Fibroblast of lung (primary cell): ENCODE data around the gene GABRG3. TPM values are rescaled to one million over a fixed set of nuclear protein-coding genes. Genes with fewer than 3 reads are reported as not detected.
"Not testable (repeated sequence)": the region's sequence is repeated elsewhere in the genome, so short reads cannot be mapped to it uniquely, and the experiment has no call there.

ENCODE experiments used
- DNase-seq, 2 donors: peaks; one replicate each; pipeline versions ENCODE4 v3.0.0 to v3.0.0-alpha.2; 2010; ENCODE audit warnings: low read depth in 2 of 2
- H2AFZ ChIP-seq: 2 replicates; pipeline ENCODE4 v1.5.1; 2012; ENCODE audit warnings: low read length, control low read depth, inconsistent platforms
- H3K27ac ChIP-seq: 2 replicates; pipeline ENCODE4 v1.5.1; 2011; ENCODE audit warnings: low read length, control low read depth; ENCODE audit not compliant: insufficient read depth
- H3K27me3 ChIP-seq: 2 replicates; pipeline ENCODE4 v1.5.1; 2011; ENCODE audit warnings: mild to moderate bottlenecking, low read length; ENCODE audit not compliant: control insufficient read depth, insufficient read depth
- H3K36me3 ChIP-seq: 2 replicates; pipeline ENCODE4 v1.5.1; 2011; ENCODE audit warnings: low read length; ENCODE audit not compliant: control insufficient read depth, insufficient read depth
- H3K4me1 ChIP-seq: 2 replicates; pipeline ENCODE4 v1.5.1; 2011; ENCODE audit warnings: low read length; ENCODE audit not compliant: control insufficient read depth, insufficient read depth; ENCODE audit errors: extremely low read depth
- H3K4me2 ChIP-seq: 2 replicates; pipeline ENCODE4 v1.5.1; 2011; ENCODE audit warnings: low read length, control low read depth; ENCODE audit not compliant: insufficient read depth; ENCODE audit errors: extremely low read depth
- H3K4me3 ChIP-seq, 4 experiments: fragments of 200-600 bp in 1 of 4; sonication (generic) in 1 of 4; replicated peaks in 1 of 4; 2 replicates each; pipeline ENCODE4 v1.5.1; 2011 to 2016; ENCODE audit warnings: low read length in 4 of 4, low read depth in 3 of 4, mild to moderate bottlenecking in 3 of 4, control low read depth in 2 of 4, inconsistent platforms in 1 of 4, mixed read lengths in 1 of 4; ENCODE audit not compliant: insufficient read depth in 1 of 4; ENCODE audit errors: control extremely low read depth in 1 of 4
- H3K79me2 ChIP-seq: 2 replicates; pipeline ENCODE4 v1.5.1; 2012; ENCODE audit warnings: mild to moderate bottlenecking, low read length, inconsistent platforms; ENCODE audit not compliant: control insufficient read depth, insufficient read depth
- H3K9ac ChIP-seq: 2 replicates; pipeline ENCODE4 v1.5.1; 2011; ENCODE audit warnings: mild to moderate bottlenecking, low read length, control low read depth; ENCODE audit not compliant: insufficient read depth
- H3K9me3 ChIP-seq: 2 replicates; pipeline ENCODE4 v1.5.1; 2012; ENCODE audit warnings: low read depth, low read length; ENCODE audit not compliant: control insufficient read depth, insufficient read depth
- H4K20me1 ChIP-seq: 2 replicates; pipeline ENCODE4 v1.5.1; 2011; ENCODE audit warnings: low read length; ENCODE audit not compliant: control insufficient read depth, insufficient read depth; ENCODE audit errors: extremely low read depth
- EZH2 ChIP-seq: IDR thresholded peaks from 2 replicates; pipeline ENCODE4 v1.5.1; 2012; ENCODE audit warnings: low read length, control low read depth, mild to moderate bottlenecking; ENCODE audit errors: missing control alignments
- polyA plus RNA-seq, 2 donors: library from polyadenylated mRNA; depleted of rRNA in 1 of 2; stranded (reverse) in 1 of 2; unstranded in 1 of 2; fragments of >200 nt; gene quantifications; 2 replicates each; pipeline ENCODE4 v1.2.1, GENCODE V29; 2011 to 2012; ENCODE audit warnings: missing spikeins in 1 of 2
- total RNA-seq: library from RNA; depleted of rRNA; stranded (reverse); fragments of >200 nt; gene quantifications from 2 replicates; pipeline ENCODE4 v1.2.1, GENCODE V29; 2014
- TF ChIP-seq, protein P1 (sequence below), 2 donors: IDR thresholded peaks in 1 of 2; conservative IDR thresholded peaks in 1 of 2; 1 replicate in 1 of 2; 2 replicates in 1 of 2; pipeline ENCODE4 v1.5.1; 2011 to 2012; ENCODE audit warnings: low read length in 2 of 2, control low read depth in 1 of 2, inconsistent platforms in 1 of 2, low read depth in 1 of 2, mild to moderate bottlenecking in 1 of 2

Gene GABRG3
- total and polyA plus RNA-seq, 2 donors (not counting 1 experiment from before 2014, with no cell fraction given), result not detected

DNA sequence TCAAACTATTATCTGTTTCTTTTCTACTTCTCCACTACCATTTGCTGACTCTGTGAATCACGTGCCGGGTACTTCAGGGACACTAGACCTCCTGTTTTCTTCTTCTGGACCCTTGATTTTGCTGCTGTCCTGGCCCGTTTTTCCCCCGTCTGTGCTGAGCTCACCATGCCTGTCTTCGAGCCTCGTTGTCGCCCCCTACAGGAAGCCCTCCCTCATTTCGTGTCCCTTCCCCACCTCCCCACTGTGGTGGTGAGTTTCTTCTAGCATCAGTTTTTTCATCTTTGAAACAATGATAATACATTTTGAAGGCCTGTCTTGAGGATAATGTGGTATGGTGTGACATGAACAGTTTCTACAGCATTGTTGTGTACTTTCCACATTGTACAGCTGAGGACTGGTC is 12.8 kb downstream of the GABRG3 start:
- no peaks in the 10 kb centered on the region for H4K20me1 ChIP-seq
- no peaks in the 10 kb centered on the region for H3K79me2 ChIP-seq
- H3K4me3 ChIP-seq, result no peak overlapping the region
- no peaks in the 10 kb centered on the region for H3K36me3 ChIP-seq
- H3K27me3 ChIP-seq, result no peaks in the 10 kb centered on the region
- H3K4me1 ChIP-seq, result no peaks in the 10 kb centered on the region
- H3K4me2 ChIP-seq, result no peak overlapping the region
- H2AFZ ChIP-seq, result no peak overlapping the region
- no peak for DNase-seq
- no peaks in the 10 kb centered on the region for H3K9me3 ChIP-seq
- TF ChIP-seq, protein P1, sequence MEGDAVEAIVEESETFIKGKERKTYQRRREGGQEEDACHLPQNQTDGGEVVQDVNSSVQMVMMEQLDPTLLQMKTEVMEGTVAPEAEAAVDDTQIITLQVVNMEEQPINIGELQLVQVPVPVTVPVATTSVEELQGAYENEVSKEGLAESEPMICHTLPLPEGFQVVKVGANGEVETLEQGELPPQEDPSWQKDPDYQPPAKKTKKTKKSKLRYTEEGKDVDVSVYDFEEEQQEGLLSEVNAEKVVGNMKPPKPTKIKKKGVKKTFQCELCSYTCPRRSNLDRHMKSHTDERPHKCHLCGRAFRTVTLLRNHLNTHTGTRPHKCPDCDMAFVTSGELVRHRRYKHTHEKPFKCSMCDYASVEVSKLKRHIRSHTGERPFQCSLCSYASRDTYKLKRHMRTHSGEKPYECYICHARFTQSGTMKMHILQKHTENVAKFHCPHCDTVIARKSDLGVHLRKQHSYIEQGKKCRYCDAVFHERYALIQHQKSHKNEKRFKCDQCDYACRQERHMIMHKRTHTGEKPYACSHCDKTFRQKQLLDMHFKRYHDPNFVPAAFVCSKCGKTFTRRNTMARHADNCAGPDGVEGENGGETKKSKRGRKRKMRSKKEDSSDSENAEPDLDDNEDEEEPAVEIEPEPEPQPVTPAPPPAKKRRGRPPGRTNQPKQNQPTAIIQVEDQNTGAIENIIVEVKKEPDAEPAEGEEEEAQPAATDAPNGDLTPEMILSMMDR (conservative IDR thresholded peaks at IDR 0.05 in 1 of 2, IDR thresholded peaks at IDR 0.05 in 1 of 2; ENCODE audit: low read depth in 1 of 2, low read length in 2 of 2), result no peak
- TF ChIP-seq EZH2, result no peak
- H3K27ac ChIP-seq, result no peak overlapping the region
- H3K9ac ChIP-seq, result no peak overlapping the region

DNA sequence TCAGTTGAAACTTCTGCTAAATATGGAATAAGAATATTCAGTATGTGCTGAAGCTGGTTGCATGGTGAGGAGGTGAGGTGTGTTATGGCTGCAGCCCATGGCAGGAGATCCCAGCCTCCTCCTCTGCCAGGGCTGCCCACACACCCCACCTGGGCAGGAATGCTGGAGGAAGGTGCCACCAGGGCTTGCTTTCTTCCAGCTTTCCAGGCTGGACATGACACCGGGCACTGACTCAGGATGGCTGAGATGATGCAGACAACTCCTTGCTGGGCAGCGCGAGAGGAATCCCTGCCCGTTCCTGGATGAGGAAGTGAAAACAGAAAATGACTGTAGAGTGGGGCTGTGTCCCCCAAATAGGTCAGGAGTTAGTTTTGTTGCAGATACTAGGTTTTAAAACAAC is 14.1 kb downstream of the GABRG3 start:
- H4K20me1 ChIP-seq, result no peaks in the 10 kb centered on the region
- H3K4me2 ChIP-seq, result no peak overlapping the region
- H3K79me2 ChIP-seq, result no peaks in the 10 kb centered on the region
- no peaks in the 10 kb centered on the region for H3K4me1 ChIP-seq
- no peak overlapping the region for H3K27ac ChIP-seq
- no peak for TF ChIP-seq EZH2
- no peak overlapping the region for H3K9ac ChIP-seq
- H3K27me3 ChIP-seq, result no peaks in the 10 kb centered on the region
- no peaks in the 10 kb centered on the region for H3K9me3 ChIP-seq
- DNase-seq, result no peak
- no peak overlapping the region for H3K4me3 ChIP-seq
- H3K36me3 ChIP-seq, result no peaks in the 10 kb centered on the region
- no peak overlapping the region for H2AFZ ChIP-seq

DNA sequence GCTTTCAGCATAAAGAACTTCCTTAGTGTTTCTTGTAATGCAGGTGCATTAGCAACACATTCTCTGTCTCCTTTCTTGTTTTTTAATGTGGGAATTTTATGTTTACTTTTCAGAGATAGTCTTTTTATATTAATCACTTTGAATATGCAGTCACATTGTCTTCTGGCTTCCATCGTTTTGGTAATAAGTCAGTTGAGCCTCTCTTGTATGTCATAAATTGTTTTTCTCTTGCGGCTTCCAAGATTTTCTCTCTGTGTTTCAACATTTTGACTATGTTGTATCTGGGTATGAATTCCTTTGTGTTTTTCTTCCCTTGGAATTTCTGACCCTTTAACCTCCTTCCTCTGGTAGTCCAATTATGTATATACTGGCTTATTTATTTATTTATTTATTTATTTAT is 25.3 kb downstream of the GABRG3 start:
- Histone ChIP-seq H3K9ac (no peak overlapping the region), H3K4me3 (no peak overlapping the region), H2AFZ (no peak overlapping the region), H3K9me3 (no peaks in the 10 kb centered on the region), H3K27me3 (no peaks in the 10 kb centered on the region), H3K27ac (no peak overlapping the region), H3K4me2 (no peak overlapping the region), H4K20me1 (no peaks in the 10 kb centered on the region), H3K79me2 (no peaks in the 10 kb centered on the region), H3K4me1 (no peaks in the 10 kb centered on the region), H3K36me3 (no peaks in the 10 kb centered on the region)
- peak in 1 of 2 donors; percentile 0 for DNase-seq
- no peak for TF ChIP-seq EZH2
- TF ChIP-seq, protein P1 (conservative IDR thresholded peaks at IDR 0.05 in 1 of 2, IDR thresholded peaks at IDR 0.05 in 1 of 2; ENCODE audit: low read depth in 1 of 2, low read length in 2 of 2), result no peak

DNA sequence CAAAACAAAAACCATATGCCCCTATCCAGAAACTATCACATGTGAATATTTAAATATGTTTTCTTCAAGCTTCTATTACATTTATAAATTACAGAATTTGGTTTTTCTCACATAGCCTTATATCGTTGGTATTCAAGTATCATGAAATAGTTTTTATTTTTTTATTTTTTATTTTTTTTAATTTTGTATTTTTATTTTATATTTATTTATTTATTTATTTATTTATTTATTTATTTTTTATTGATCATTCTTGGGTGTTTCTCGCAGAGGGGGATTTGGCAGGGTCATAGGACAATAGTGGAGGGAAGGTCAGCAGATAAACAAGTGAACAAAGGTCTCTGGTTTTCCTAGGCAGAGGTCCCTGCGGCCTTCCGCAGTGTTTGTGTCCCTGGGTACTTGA is 32.0 kb downstream of the GABRG3 start:
- H3K4me2 ChIP-seq, H3K9me3 ChIP-seq, H3K4me1 ChIP-seq, H3K9ac ChIP-seq, H3K27ac ChIP-seq, H4K20me1 ChIP-seq, DNase-seq, H3K4me3 ChIP-seq, H3K27me3 ChIP-seq, H2AFZ ChIP-seq, H3K36me3 ChIP-seq, H3K79me2 ChIP-seq: not testable (repeated sequence)

DNA sequence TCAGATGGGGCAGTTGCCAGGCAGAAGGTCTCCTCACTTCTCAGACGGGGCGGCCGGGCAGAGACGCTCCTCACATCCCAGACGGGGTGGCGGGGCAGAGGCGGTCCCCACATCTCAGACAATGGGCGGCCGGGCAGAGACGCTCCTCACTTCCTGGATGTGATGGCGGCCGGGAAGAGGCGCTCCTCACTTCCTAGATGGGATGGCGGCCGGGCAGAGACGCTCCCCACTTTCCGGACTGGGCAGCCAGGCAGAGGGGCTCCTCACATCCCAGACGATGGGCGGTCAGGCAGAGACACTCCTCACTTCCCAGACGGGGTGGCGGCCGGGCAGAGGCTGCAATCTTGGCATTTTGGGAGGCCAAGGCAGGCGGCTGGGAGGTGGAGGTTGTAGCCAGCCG is 33.2 kb downstream of the GABRG3 start:
- not testable (repeated sequence) for H3K79me2 ChIP-seq, DNase-seq, H3K27ac ChIP-seq, H3K4me2 ChIP-seq, H3K27me3 ChIP-seq, H3K4me3 ChIP-seq, H2AFZ ChIP-seq, H3K9ac ChIP-seq, H4K20me1 ChIP-seq, H3K36me3 ChIP-seq, H3K4me1 ChIP-seq, H3K9me3 ChIP-seq
